ENCODE measurements around the gene MRPL33.

DNA sequence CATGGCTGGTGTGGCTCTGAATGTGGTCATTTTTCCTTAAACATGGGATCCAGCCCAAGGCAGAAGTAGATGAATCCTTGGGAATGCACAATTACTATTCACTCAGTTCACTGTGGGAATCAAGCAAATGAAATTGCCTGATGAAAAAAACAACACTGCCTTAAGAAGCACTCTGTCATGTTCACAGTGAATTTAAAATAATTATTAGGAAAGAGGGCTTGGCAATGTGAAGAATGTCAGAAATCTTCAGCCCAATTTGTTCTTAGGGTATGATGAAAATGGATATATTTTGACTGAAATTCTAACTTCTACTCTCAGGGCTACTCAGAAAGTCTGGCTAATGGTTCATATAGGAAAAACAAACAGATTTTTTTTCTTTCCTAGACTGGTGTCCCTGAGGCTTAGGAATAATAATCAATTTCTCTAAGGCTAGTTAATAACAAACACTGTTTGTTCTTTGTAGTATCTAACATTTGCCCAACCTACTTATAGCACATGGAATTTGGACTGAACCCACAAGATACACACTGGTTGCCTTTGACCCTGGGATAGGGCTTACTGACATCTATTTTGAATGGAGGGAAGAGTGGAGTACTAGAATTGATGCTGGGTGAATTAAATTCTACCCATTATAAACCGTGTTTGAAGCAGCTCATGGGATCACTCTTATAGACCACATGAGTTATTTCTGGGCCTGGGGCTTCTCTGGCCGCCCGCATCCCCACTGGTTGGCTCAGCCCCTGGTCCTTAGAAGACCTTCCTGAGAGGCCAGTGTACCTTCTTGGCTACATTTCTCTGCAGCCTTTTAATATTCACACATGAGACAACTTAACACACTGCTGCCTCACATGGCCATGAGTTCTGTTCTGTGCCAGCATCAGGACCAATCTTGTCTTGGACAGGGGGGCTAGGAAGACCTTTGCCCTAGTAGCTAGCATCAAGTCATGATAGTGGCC, 8.3 kb upstream of the MRPL33 start:
- TF ChIP-seq, protein P1, sequence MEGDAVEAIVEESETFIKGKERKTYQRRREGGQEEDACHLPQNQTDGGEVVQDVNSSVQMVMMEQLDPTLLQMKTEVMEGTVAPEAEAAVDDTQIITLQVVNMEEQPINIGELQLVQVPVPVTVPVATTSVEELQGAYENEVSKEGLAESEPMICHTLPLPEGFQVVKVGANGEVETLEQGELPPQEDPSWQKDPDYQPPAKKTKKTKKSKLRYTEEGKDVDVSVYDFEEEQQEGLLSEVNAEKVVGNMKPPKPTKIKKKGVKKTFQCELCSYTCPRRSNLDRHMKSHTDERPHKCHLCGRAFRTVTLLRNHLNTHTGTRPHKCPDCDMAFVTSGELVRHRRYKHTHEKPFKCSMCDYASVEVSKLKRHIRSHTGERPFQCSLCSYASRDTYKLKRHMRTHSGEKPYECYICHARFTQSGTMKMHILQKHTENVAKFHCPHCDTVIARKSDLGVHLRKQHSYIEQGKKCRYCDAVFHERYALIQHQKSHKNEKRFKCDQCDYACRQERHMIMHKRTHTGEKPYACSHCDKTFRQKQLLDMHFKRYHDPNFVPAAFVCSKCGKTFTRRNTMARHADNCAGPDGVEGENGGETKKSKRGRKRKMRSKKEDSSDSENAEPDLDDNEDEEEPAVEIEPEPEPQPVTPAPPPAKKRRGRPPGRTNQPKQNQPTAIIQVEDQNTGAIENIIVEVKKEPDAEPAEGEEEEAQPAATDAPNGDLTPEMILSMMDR (IDR thresholded peaks at IDR 0.05): no peak
- TF ChIP-seq POLR2A (IDR thresholded peaks at IDR 0.05): no peak
